HG03066 (cell line): ENCODE data around the gene EMILIN2.
A peak's percentile ranks its signal among the peaks of the same experiment; 100 is the strongest.

Experiments used
- ATAC-seq: cut with Tn5 transposase; IDR thresholded peaks from one replicate; pipeline ENCODE4 v1.9.1; 2021; ENCODE audit warnings: low read depth; ENCODE audit not compliant: unreplicated experiment

Gene EMILIN2

GRCh38 chr18:2939317-2939716 lies 92.5 kb downstream of the EMILIN2 start:
- ATAC-seq: no peak

GRCh38 chr18:2948038-2948437 lies 101.2 kb downstream of the EMILIN2 start:
- ATAC-seq: no peak

GRCh38 chr18:2952605-2953004 lies 105.8 kb downstream of the EMILIN2 start:
- ATAC-seq: no peak

GRCh38 chr18:2953935-2954653 lies 107.3 kb downstream of the EMILIN2 start:
- ATAC-seq: no peak

GRCh38 chr18:2954869-2955645 lies 108.3 kb downstream of the EMILIN2 start:
- ATAC-seq: no peak

- no peak for ATAC-seq
Observed at GRCh38 chr18:2956056-2956455, 109.2 kb downstream of the EMILIN2 start.

GRCh38 chr18:2958819-2959298 lies 112.1 kb downstream of the EMILIN2 start:
- peak; percentile 62 for ATAC-seq

GRCh38 chr18:2959341-2959740 lies 112.5 kb downstream of the EMILIN2 start:
- no peak for ATAC-seq

- no peak for ATAC-seq
Observed at GRCh38 chr18:2960983-2961696, 114.3 kb downstream of the EMILIN2 start.

- ATAC-seq: no peak
Observed at GRCh38 chr18:2961821-2962220, 115.0 kb downstream of the EMILIN2 start.

GRCh38 chr18:2963048-2963447 lies 116.2 kb downstream of the EMILIN2 start:
- no peak for ATAC-seq

GRCh38 chr18:2964361-2965010 lies 117.7 kb downstream of the EMILIN2 start:
- no peak for ATAC-seq
